ENCODE measurements around the gene SPSB4. TPM values are rescaled to one million over a fixed set of nuclear protein-coding genes. Genes with fewer than 3 reads are reported as not detected.

Gene SPSB4
- total RNA-seq, 1 donor from 2014 or later: under 0.01 TPM

Other genes with a start within 250 kb of the SPSB4 start
- 33.4 and 35.9 TPM in 2 replicates for gene SLC25A36, start 109.5 kb upstream of the SPSB4 start, total RNA-seq
- gene PXYLP1, start 180.5 kb downstream of the SPSB4 start, total RNA-seq: 0.39 and 0.76 TPM in 2 replicates

All from dermis microvascular lymphatic vessel endothelial cell (primary cell).